Measurements from ENCODE around the gene CFAP46. TPM values are rescaled to one million over a fixed set of nuclear protein-coding genes. Genes with fewer than 3 reads are reported as not detected.

CFAP46 gene
- total and polyA plus RNA-seq, 2 of the 8 experiments (the other 6 are each of a cell fraction or from before 2014, with no cell fraction given): 2.6 to 4.8 TPM

DNA sequence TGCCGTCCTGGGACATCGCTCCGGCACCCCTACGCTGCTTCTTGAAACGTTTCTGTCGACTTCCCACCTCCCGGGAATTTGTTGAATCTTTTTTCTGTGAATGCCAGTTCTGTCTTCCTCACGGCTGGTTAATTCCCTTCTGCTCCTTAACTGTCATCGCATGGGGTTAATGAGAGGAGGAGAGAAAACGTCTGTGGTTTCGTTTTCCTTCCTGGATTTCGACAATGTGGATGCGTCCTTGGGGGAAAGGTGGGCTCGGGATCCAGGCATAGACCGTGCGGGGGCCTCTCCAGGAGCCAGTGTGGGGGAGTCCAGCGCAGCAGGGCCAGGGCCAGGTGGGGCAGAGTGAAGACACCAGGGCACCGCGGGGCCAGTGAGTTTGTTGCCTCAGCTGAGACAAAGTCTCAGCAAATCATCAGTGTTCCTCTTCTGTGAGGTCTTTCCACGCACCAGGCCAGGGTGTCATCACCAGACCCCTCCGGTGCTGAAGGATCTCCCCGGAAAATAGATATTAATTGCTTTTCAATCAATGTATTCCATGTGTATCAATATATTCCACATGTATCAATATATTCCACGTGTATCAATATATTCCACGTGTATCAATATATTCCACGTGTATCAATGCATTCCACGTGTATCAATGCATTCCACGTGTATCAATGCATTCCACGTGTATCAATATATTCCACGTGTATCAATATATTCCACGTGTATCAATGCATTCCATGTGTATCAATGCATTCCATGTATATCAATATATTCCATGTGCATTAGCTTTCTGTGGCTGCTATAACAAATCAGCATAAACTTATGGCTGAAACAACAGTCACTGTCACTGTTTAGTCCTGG is 33.7 kb upstream of the CFAP46 start:
- H3K18ac ChIP-seq (ENCODE audit: extremely low read depth, low read length): no peak overlapping the region
- H2BK20ac ChIP-seq (ENCODE audit: low read length): no peak overlapping the region
- H3K4me1 ChIP-seq (replicated peaks in 1 of 4; ENCODE audit: control insufficient read depth in 3 of 4, insufficient read depth in 4 of 4, low read length in 3 of 4): peaks cover 0 to 17% (median 10%) of the 10 kb centered on the region in 4 experiments; a peak in 6 of 7 replicates
- no peak overlapping the region for H3K4ac ChIP-seq (replicated peaks; ENCODE audit: insufficient read length, low read depth, low read length)
- POLR2A ChIA-PET (ENCODE audit: partially characterized antibody): no interaction called here
- H3K79me1 ChIP-seq (ENCODE audit: low read depth, low read length): no peaks in the 10 kb centered on the region
- CTCF ChIA-PET (ENCODE audit: partially characterized antibody): no interaction called here
- H3K79me2 ChIP-seq (ENCODE audit: control insufficient read depth in 1 of 2, insufficient read depth in 2 of 2, low read length in 2 of 2): no peaks in the 10 kb centered on the region
- no peak overlapping the region for H4K5ac ChIP-seq (ENCODE audit: insufficient read length, low read depth, low read length)
- no peak overlapping the region for H3K14ac ChIP-seq (ENCODE audit: insufficient read length)
- H4K20me1 ChIP-seq (replicated peaks in 1 of 2; ENCODE audit: control insufficient read depth in 1 of 2, insufficient read depth in 2 of 2, low read length in 2 of 2): no peaks in the 10 kb centered on the region
- H2BK12ac ChIP-seq (ENCODE audit: low read depth, low read length): no peak overlapping the region
- H4K91ac ChIP-seq (replicated peaks; ENCODE audit: insufficient read length, low read length): no peak overlapping the region
- H2BK15ac ChIP-seq (ENCODE audit: low read length): no peak overlapping the region
- no peaks in the 10 kb centered on the region for H3K36me3 ChIP-seq (ENCODE audit: control insufficient read depth in 2 of 4, insufficient read depth in 4 of 4, low read length in 3 of 4)
- H3K27ac ChIP-seq (ENCODE audit: low read depth, low read length): no peak overlapping the region
- peaks cover 0 to 5% (median 0%) of the 10 kb centered on the region in 4 experiments; a peak in 2 of 7 replicates for H3K27me3 ChIP-seq (replicated peaks in 1 of 4; ENCODE audit: control insufficient read depth in 3 of 4, extremely low read depth in 1 of 4, insufficient read depth in 3 of 4, low read length in 3 of 4)
- no peak for FAIRE-seq
- no peak overlapping the region for H3K4me2 ChIP-seq (ENCODE audit: insufficient read depth in 1 of 2, low read depth in 2 of 2, low read length in 2 of 2)
- no peak overlapping the region for H2BK120ac ChIP-seq (replicated peaks; ENCODE audit: low read depth, low read length)
- H2BK5ac ChIP-seq (ENCODE audit: low read depth, low read length): no peak overlapping the region
- H2AK5ac ChIP-seq (ENCODE audit: low read depth, low read length): no peak overlapping the region
- H3K23me2 ChIP-seq (ENCODE audit: low read depth, low read length): no peaks in the 10 kb centered on the region
- no peak overlapping the region for H3K9ac ChIP-seq (replicated peaks in 1 of 4; ENCODE audit: extremely low read depth in 1 of 4, low read depth in 3 of 4, low read length in 3 of 4)
- H3K56ac ChIP-seq (replicated peaks; ENCODE audit: insufficient read length, low read depth, low read length): no peak overlapping the region
- no peaks in the 10 kb centered on the region for H3K9me3 ChIP-seq (ENCODE audit: insufficient read depth in 2 of 2, low read depth in 1 of 2, low read length in 1 of 2)
- 86% methylated on average over 30 of the region's 30 CpGs; no CpG with 5 or more reads in 1 of the 2 experiments for WGBS, 2 experiments (ENCODE audit: extremely low coverage in 1 of 2, insufficient coverage in 1 of 2, insufficient read length in 1 of 2, insufficient replicate concordance in 2 of 2, low coverage in 1 of 2, low lambda C conversion rate in 2 of 2, missing lambda C conversion rate in 1 of 2)
- no peak overlapping the region for H2AFZ ChIP-seq (ENCODE audit: low read length)
- no peak for DNase-seq (ENCODE audit: low read depth in 1 of 2, low spot score in 2 of 2)
- H4K8ac ChIP-seq (ENCODE audit: extremely low read depth, insufficient read depth, low read length): no peak overlapping the region; the same call in 1 of the 2 replicates
- no peak overlapping the region for H3K23ac ChIP-seq (ENCODE audit: insufficient read length)
- H3K4me3 ChIP-seq (ENCODE audit: extremely low read depth in 1 of 4, insufficient read depth in 2 of 4, low read depth in 3 of 4, low read length in 4 of 4): no peak overlapping the region
- TF ChIP-seq CREB1 (IDR thresholded peaks at IDR 0.05) (no peak), EGR1 (IDR thresholded peaks at IDR 0.05; ENCODE audit: borderline replicate concordance, low read depth, low read length) (no peak), SIX5 (IDR thresholded peaks at IDR 0.05; ENCODE audit: low read depth, low read length) (no peak), TAF1 (IDR thresholded peaks at IDR 0.05; ENCODE audit: low read depth, low read length) (no peak), SIN3A (conservative IDR thresholded peaks at IDR 0.05 in 1 of 2, IDR thresholded peaks at IDR 0.05 in 1 of 2; ENCODE audit: low read depth in 1 of 2, low read length in 2 of 2) (no peak), POLR2AphosphoS5 (IDR thresholded peaks at IDR 0.05; ENCODE audit: low read depth, low read length) (no peak), CBX8 (IDR thresholded peaks at IDR 0.05; ENCODE audit: borderline replicate concordance, low read depth, low read length) (no peak), RFX5 (IDR thresholded peaks at IDR 0.05; ENCODE audit: borderline replicate concordance, low read depth, low read length) (no peak), RAD21 (IDR thresholded peaks at IDR 0.05 in 1 of 2, conservative IDR thresholded peaks at IDR 0.05 in 1 of 2; ENCODE audit: low read depth in 2 of 2, low read length in 2 of 2) (no peak), KDM5A (IDR thresholded peaks at IDR 0.05; ENCODE audit: low read length) (no peak), SRF (IDR thresholded peaks at IDR 0.05; ENCODE audit: low read depth, low read length) (no peak), CHD1 (IDR thresholded peaks at IDR 0.05; ENCODE audit: low read depth, low read length) (no peak)
- TF ChIP-seq, protein P1, sequence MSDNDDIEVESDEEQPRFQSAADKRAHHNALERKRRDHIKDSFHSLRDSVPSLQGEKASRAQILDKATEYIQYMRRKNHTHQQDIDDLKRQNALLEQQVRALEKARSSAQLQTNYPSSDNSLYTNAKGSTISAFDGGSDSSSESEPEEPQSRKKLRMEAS (IDR thresholded peaks at IDR 0.05): no peak
